ENCODE measurements around the gene GADL1. TPM values are rescaled to one million over a fixed set of nuclear protein-coding genes. Genes with fewer than 3 reads are reported as not detected.

Gene GADL1
- total RNA-seq, 1 donor: 0.18 TPM

DNA sequence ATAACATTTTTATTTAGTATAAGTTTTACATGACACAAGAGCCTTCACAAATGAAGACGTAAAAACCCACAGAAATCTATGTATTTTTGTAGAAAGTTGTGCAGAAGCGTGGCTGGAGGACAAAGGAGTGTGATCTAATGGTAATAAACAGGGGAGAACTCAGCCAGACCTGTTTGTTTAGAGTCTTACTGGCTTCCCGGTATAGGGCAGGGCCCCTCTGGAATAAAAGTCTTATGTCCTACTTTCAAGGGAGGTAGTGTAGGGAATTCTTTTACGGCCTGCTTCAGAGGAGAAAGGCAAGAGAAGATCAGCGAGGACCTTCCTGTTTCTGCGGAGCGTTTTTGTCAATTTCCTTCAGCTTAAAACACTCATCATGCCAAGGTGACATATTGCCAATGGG is 184.4 kb downstream of the GADL1 start:
- TF ChIP-seq CTCF (IDR thresholded peaks at IDR 0.05; ENCODE audit: insufficient read depth, low read length): no peak
- H3K4me3 ChIP-seq (ENCODE audit: low read depth, low read length): no peak overlapping the region
- DNase-seq (ENCODE audit: low read depth): no peak

DNA sequence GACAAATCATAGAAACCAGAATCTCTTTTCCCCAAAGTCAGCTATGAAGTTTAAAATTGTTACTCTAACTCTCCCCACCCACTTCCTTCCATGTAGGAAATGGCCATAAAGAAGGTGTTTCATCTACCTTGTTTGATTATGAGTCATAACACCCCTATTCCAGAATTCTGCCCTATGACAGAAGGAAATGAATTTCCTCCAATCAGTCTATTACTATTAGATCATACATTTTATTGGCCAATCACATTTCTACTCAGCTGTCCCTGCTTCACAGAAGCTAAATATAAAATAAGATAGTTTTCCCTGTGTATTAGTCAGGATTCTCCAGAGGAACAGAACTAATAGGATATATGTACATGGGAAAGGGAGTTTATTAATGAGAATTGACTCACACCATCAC is 186.0 kb downstream of the GADL1 start:
- no peak for DNase-seq (ENCODE audit: low read depth)
- TF ChIP-seq CTCF (IDR thresholded peaks at IDR 0.05; ENCODE audit: insufficient read depth, low read length): no peak
- no peak overlapping the region for H3K4me3 ChIP-seq (ENCODE audit: low read depth, low read length)

DNA sequence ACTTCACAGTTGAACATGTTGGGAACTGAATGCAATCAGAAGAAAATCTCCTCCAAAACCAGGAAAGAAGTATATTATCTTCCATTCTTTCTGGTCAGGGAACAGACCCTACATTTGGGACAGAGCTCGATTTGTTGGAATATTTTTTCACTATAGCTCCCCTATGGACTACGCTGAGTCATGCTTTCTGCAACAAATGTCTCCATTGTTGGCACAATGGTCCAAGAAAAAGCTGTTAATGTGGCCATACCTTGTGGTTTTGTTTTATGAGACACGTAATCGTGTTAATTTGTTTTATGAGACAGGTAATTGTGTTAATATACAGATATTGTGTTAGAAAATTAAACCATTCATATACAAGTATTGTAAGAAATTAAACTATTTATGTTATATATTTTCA is 186.6 kb downstream of the GADL1 start:
- no peak for DNase-seq (ENCODE audit: low read depth)
- TF ChIP-seq CTCF (IDR thresholded peaks at IDR 0.05; ENCODE audit: insufficient read depth, low read length): no peak
- no peak overlapping the region for H3K4me3 ChIP-seq (ENCODE audit: low read depth, low read length)

DNA sequence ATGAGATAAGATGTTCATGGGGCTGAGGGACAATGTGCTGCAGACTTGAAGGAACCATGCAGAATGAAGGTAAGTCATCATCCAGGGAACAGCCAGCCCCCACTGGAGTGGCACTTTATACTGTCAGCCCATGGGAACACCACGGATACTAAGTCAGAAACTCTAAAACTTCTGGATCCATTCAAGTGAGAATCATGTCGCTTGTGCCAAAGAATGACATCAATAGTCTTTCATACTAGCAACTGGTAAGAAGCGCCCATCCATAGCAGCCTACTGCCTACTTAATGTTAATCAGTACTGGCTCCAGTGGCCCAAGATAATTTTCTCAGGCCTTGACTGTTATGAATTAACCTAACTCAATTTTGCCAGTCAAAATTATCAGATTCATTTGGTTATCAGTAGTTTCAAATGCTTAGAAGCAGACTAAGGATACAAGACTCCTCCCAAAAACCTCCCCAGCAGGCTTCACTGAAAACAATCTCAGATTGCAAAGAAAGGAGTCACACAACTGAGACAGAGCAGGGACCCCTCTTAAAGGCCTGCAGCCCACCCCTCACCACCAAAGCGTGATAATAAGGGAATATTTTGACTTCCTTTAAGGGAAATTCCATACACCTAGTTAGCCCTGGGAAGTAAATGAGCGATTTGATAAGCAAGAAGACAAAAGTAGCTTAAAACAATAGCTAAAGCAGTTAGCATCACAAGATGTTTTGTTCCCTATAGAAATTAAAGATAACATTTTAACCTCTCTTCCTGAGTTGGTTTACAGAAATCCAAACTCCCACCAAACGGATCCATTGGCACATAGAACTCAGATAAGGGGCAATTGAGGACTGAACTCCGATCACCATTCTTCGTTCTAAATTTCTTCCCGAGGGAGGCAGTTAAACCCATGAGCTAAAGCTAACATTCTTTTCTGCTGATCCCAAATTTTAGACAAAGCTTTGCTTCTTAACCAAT is 189.2 kb downstream of the GADL1 start:
- no peak for DNase-seq (ENCODE audit: low read depth)
- TF ChIP-seq CTCF (IDR thresholded peaks at IDR 0.05; ENCODE audit: insufficient read depth, low read length): no peak
- H3K4me3 ChIP-seq (ENCODE audit: low read depth, low read length): no peak overlapping the region

DNA sequence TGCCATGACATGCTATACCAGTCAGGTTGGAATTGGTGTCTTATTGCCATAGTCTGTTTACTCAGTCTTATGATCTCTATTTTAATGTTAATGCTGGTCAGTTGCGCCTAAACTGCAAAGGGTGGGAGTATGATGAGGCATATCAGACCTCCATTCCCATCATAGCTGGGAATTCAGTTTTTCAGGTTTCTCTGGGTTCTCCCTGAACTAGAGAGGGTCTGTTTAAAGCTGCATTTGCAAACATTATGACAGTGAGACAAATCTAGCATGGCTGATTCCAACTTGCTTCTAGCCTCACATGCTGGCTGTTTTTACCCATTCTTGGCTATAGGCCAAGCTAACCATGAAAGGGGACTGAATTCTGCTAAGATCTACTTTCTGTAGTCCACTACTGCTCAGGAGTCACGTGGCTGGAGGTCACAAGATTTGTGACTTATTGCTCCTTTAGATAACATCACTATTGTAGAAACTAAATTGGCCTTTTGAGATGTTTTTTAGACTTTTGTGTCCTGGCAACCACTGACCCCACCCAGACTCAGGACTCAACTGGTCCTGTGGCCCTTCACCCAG is 191.5 kb downstream of the GADL1 start:
- no peak overlapping the region for H3K4me3 ChIP-seq (ENCODE audit: low read depth, low read length)
- DNase-seq (ENCODE audit: low read depth): no peak
- TF ChIP-seq CTCF (IDR thresholded peaks at IDR 0.05; ENCODE audit: insufficient read depth, low read length): no peak

- TF ChIP-seq CTCF (IDR thresholded peaks at IDR 0.05; ENCODE audit: insufficient read depth, low read length): no peak
Observed at GRCh38 chr3:30702038-30702827, 192.2 kb downstream of the GADL1 start.

More at GRCh38 chr3:30702038-30702827, 192.2 kb downstream of the GADL1 start:
- DNase-seq (ENCODE audit: low read depth): no peak
- no peak overlapping the region for H3K4me3 ChIP-seq (ENCODE audit: low read depth, low read length)
